Epithelial cell of proximal tubule (primary cell): ENCODE results near the gene TELO2. TPM values are rescaled to one million over a fixed set of nuclear protein-coding genes. Genes with fewer than 3 reads are reported as not detected.

Source experiments
- DNase-seq: peaks from one replicate; pipeline ENCODE4 v3.0.0-alpha.2; 2011; ENCODE audit warnings: low read depth
- H3K4me3 ChIP-seq: 2 replicates; pipeline ENCODE4 v1.5.1; 2011; ENCODE audit warnings: low read depth, mild to moderate bottlenecking, low read length
- total RNA-seq: library from RNA; depleted of rRNA; stranded (reverse); fragments of >200 nt; gene quantifications from 2 replicates; pipeline ENCODE4 v1.2.3, GENCODE V29; 2015
- TF ChIP-seq, protein P1 (sequence below): conservative IDR thresholded peaks from 2 replicates; pipeline ENCODE4 v1.5.1; 2012; ENCODE audit warnings: low read depth, mild to moderate bottlenecking, low read length

TELO2 gene
- total RNA-seq, 1 donor from 2014 or later = 33.5 TPM

DNA sequence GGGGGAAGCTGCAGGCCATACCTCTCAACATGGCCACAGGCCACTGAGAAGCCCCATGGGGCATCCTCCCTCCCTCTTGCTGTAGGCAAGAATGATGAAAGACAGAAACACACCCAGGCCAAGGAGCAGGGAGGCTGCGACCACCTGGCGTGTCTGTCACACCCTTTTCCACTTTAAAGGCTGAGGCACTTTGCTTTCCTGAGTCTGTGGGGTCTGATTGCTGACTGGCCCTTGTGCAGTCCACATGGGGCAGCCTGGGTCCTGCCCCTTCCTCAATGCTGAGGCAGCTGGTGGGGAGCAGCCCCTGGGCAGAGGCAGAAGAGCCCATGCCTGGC lies 49.0 kb downstream of the TELO2 start:
- no peak for DNase-seq
- no peak overlapping the region for H3K4me3 ChIP-seq
- TF ChIP-seq, protein P1, sequence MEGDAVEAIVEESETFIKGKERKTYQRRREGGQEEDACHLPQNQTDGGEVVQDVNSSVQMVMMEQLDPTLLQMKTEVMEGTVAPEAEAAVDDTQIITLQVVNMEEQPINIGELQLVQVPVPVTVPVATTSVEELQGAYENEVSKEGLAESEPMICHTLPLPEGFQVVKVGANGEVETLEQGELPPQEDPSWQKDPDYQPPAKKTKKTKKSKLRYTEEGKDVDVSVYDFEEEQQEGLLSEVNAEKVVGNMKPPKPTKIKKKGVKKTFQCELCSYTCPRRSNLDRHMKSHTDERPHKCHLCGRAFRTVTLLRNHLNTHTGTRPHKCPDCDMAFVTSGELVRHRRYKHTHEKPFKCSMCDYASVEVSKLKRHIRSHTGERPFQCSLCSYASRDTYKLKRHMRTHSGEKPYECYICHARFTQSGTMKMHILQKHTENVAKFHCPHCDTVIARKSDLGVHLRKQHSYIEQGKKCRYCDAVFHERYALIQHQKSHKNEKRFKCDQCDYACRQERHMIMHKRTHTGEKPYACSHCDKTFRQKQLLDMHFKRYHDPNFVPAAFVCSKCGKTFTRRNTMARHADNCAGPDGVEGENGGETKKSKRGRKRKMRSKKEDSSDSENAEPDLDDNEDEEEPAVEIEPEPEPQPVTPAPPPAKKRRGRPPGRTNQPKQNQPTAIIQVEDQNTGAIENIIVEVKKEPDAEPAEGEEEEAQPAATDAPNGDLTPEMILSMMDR = no peak

DNA sequence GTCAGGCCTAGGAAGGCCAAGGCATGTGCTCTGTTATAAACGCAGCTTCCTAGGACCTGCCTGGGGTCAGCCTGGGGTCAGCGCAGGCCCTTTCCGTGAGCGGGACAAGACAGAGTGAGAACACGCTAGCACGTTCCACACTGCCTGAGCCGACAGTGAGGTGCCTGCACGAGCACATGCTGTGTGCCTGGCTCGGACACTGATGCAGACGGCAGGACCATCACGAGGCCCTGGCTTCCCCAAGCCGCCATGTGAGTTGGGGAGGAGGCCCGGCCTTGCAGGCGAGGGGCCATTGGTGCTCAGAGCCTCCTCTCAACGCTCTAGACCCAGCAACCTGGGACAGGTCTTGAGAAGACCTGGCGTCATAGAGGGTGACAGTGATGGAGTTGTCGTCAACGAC lies 49.4 kb downstream of the TELO2 start:
- DNase-seq = no peak
- H3K4me3 ChIP-seq = no peak overlapping the region
- TF ChIP-seq, protein P1 = no peak

DNA sequence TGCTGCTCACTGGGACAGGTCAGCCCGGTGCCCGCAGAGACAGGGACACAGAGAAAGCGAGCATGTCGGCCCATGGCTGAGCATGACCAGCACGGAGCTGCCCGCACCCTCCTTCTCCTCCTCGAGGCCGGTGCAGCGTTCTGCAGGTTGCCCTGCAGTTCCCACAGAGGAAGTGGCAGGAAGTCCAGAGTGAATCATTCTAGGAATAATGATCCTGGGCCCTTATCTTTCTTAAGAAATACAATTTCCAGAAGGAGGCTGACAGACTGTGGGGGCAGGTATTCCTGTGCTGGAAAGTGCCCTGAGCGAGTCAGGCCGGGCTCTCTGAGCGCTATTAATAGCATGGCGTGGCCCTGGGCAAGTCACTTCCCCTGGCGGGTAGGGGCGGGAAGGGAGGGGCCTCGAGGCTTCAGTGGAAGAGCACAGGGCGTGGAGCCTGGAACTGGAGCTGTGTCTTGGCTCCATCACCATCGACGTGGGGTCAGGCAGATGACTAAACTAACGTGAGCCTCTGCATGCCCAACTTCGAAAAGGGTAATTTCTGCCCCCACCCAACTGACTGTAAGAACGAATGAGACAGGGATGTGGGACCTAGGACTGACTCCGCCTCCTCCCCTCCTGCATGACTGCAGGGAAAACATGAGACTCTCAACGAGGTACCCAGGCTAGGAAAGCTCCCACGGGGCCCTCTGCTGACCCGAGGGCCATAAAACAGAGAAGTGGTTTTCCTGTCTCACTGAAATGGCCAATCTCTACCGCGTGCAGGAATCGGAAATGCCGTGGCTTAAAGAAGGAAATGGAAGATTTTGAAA lies 50.1 kb downstream of the TELO2 start:
- TF ChIP-seq, protein P1 = peak; percentile 12
- no peak for DNase-seq
- no peak overlapping the region for H3K4me3 ChIP-seq

DNA sequence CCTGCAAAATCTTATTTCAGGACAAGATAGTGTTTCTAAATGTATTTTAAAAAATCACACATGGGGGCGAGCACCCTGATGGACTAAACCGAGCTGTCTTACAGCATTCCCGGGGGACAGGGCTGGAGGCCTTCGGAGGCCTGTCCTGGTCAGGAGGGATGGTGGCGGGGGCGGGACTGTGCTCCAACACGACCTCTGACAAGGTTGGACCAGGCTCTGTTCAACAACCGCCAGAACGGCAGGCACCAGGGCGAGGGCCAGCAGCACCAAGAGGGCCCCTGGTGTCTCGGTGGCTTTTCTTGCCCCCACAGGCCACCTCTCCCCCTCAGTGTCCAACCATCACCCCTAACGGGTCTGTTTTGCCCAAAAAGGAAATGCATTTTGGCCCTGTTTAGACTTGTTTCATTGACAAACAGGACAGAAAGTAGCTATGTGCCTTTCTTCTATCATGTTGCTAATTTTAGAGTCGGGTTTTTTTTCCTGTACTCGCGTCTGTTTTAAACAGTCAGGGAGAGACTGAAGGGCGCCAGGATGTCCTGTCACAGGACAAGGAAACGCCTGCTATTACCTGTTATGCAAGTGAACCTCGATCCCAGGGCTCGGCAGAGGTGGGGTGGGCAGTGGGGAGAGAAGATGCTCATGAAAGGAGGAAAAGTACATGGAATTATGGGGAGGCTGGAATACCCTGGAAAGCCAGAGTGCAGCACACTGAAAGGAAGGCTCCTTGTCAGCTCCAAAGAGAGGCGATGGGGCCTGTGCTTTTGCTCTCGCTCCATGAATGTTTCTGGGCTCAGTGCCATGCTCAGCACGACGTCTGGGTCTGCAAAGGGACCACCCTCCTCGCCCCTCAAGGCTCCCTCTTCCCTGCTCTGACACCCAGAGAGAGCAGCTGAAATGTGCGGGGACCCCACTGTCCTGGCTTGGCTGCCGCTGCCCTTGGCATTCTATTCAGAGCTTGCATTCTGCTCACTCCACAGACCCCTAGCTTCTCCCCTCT lies 52.2 kb downstream of the TELO2 start:
- DNase-seq = no peak
- TF ChIP-seq, protein P1 = no peak
- no peak overlapping the region for H3K4me3 ChIP-seq

DNA sequence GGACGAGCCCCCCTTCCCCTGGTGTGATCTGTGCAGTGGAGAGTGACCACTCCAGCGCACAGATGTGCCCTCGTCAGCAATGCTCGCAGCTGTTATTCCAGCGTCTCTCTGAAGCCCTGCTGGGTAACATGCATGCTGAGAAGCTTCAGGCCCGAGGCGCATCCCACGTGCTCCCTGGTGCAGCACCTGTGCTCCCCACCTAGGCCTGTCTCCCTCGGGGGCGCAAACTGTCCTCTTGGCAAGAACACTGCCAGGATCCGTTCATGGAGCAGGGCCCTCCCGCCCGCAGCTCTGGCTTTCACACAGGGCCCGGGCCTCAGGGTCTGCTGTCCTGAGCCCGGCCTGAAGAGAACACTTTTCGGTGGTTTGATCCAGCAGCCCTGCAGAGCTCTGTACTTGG lies 53.3 kb downstream of the TELO2 start:
- DNase-seq = no peak
- no peak overlapping the region for H3K4me3 ChIP-seq
- TF ChIP-seq, protein P1 = no peak

DNA sequence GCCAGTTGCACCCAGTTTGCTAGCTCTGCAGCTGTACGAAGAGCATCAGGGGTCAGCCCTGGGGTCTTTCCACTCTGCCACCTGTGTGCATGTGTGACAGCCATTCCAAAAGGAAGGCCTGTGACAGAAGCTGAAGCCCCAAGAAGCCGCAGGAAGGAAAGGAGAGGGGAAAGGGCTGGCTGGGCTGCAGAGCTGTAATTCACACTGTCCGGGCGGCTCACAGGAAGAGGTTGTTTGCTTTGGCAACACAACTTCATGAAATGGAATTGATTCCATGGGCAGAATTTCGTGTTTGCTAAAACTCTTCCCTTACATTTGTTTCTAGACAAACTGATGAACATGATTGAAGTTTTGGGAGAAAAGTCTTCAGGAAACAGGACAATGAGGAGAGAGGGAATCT lies 55.1 kb downstream of the TELO2 start:
- TF ChIP-seq, protein P1 = no peak
- H3K4me3 ChIP-seq = no peak overlapping the region
- DNase-seq = no peak
